ENCODE data around the gene RCC1.
"Not testable (repeated sequence)": the region's sequence is repeated elsewhere in the genome, so short reads cannot be mapped to it uniquely, and the experiment has no call there.

Gene RCC1

GRCh38 chr1:28552758-28553663 lies 47.2 kb downstream of the RCC1 start, which contains the start of gene TRNAU1AP:
TRNAU1AP (plus strand) TSS chr1:28553085; CDS start chr1:28553111, 26 bp downstream.
- DNase-seq: peak; percentile 91

DNA sequence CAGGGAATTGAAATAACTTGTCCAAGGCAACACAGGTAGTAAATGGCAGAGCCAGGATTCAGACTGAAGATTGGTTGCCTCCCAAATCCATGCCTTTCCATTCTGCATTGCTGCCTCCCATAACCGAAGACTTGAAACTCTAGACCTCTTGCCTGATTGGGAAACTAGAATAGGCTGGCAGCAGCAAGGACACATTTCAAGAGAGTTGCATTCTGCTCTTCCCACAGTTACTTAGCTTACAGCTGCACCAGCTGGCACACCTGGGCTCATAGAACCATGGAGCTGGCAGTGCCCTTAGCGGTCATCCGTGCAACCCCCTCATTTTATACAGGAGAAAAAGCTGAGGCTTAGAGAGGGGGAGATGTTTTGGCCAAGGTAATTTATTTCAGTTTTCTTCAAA lies 55.0 kb downstream of the RCC1 start:
- no peak for DNase-seq

DNA sequence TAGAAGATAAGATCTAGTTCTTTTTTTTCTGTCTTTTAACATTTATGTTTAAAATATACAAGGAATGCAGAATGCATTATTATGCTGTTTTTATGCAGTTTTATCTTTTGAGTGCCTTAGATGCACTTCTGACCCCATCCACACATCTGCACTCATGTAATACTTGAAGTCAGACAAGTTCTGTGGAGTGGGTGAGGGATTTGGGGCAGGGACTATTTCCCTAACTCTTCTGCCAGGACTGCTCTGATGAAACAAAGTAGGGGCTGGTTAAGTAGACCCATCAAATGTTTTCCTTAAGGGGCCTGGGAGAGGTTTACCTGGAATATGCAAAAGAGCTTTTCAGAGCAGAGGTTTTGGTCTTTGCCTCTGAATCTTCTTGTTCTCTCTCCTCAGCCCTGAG lies 58.5 kb downstream of the RCC1 start:
- no peak for DNase-seq

DNA sequence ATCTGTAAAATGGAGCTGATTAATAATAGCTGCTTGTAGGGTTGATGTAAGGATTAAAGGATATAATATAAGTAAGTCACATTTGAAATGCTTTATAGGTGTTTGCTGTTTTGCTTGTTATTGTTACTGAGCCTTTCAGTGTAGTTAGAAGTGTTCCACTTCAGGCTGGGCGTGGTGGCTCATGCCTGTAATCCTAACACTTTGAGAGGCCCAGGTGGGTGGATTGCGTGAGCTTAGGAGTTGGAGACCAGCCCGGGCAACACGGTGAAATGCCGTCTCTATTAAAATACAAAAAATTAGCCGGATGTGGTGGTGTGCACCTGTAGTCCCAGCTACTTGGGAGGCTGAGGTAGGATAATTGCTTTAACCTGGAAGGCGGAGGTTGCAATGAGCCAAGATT lies 59.2 kb downstream of the RCC1 start:
- no peak for DNase-seq

DNA sequence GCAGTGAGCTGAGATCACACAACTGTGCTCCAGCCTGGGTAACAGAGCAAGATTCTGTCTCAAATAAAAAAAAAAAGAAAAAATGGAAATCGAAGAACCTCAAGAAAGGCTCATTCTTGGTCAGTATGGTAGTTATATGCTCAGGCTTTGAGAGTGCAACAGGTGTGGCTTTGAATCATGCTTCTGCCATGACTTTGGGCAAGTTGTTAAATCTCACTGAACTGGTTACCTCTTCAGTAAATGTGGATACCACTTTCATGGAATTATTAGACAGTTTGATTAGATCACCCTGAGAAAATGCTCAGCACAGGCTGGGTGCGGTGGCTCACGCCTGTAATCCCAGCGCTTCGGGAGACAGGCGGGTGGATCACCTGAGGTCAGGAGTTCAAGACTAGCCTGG lies 59.9 kb downstream of the RCC1 start:
- no peak for DNase-seq

DNA sequence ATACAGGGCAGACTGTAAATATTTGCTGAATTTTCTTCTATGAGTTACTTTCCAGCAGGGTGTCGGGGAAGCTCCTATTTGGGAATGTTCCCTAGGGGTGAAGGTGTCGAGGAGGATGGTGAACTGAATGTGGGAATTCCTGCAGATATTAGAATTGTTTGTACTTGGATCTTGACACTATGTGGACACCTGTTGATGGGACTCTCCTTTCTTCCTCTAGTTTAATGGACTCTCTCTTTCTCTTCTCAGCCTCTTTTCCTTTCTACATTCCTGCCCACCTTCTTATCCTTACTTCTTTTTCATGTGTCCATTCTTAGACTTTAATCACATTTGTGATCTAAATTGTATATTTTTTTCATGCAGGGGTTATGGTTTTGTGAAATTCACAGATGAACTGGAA lies 61.1 kb downstream of the RCC1 start:
- DNase-seq: no peak

- DNase-seq: no peak
These were observed 66.1 kb downstream of the RCC1 start for GRCh38 chr1:28571911-28572310.

GRCh38 chr1:28572891-28573290 lies 67.0 kb downstream of the RCC1 start:
- DNase-seq: not testable (repeated sequence)

- no peak for DNase-seq
These were observed 67.7 kb downstream of the RCC1 start for GRCh38 chr1:28573564-28573963.

- no peak for DNase-seq
These were observed 71.3 kb downstream of the RCC1 start for GRCh38 chr1:28577052-28577678.

- no peak for DNase-seq
These were observed 72.1 kb downstream of the RCC1 start for GRCh38 chr1:28577738-28578536.

- no peak for DNase-seq
These were observed 72.9 kb downstream of the RCC1 start for GRCh38 chr1:28578696-28579218.

- DNase-seq: no peak
These were observed 73.6 kb downstream of the RCC1 start for GRCh38 chr1:28579401-28579800.

DNA sequence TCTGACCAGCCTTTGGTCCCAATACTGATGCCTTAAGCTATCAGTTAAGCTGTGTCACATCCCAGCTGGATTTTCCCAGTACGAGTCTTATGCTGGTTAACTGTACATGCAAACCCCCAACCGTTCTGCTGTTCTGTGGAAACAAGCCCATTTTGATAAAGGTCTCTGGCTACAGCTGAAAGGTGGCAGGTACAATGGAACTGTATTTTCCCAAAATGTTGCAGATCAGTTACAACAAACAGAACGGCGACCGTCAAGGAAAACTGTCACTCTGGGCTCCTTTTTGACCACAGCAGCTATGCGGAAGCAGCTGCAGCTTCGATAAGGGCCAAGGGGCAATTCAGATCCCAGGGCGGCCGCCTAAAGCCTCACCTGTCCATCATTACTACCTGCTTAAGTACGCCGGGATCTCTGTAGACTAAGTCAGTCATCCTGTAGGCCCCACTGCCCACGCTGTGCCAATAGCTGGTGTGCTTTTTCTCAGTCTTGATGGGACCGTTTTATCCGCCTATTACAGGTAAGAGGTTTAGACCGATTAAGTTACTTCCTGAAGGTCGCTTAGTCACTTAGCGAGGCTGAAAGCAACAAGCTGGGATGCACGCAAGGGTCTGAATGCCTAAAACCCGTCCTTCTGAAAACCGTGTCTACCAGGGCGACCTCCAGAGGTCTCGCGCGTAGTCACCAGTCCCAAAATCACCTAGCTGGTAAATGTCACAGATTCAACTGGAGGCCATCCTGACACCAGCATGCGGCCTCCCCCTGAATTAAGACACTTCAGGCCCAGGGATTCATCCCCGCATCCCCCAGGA lies 75.1 kb downstream of the RCC1 start:
- peak; percentile 15 for DNase-seq

- DNase-seq: peak; percentile 84
These were observed 75.8 kb downstream of the RCC1 start for GRCh38 chr1:28581531-28582247.

DNA sequence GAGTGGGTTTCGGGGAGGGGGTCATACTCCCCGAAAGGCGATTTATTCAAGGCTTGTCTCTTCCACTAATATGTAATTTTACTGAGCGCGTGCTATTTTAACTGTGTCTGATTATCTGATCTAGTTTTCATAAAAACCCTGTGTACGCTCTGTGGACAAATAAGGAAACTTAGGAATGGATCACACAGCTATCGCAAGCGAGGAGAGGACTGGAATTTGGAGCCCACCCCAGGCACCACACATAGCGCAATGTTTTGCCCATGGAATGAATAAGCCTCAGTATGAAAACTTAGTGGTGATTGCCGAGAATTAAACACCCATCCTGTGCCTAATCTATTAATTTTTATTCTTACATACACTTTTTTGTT lies 76.4 kb downstream of the RCC1 start:
- DNase-seq: no peak

DNA sequence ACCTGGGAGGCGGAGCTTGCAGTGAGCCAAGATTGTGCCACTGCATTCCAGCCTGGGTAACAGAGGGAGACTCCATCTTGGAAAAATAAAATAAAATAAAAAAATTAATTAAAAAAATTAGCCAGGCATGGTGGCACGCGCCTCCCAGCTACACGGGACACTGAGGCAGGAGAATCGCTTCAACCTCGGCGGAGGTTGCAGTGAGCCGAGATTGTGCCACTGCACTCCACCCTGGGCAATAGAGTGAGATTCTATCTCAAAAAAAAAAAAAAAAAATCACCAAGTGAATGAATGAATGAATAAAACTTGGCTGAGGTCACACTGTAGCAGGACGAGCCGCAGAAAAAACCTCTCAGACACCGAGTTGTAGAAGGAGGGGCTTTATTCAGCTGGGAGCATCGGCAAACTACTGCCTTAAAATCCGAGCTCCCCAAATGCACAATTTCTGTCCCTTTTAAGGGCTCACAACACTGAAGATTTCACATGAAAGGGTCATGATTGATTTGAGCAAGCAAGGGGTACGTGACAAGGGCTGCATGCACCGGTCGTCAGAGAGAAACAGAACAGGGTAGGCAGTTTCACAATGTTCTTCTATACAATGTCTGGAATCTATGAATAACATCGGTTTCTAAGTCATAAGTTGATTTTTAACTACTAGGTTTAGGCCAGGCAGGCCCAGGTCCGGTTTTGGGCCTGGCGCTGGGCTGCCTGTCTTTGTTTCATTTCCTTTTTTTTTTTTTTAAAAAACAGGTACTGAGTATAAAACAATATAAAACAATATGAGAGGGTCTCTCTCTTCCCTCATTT lies 80.9 kb downstream of the RCC1 start:
- not testable (repeated sequence) for DNase-seq
